Transverse colon (tissue), 4 donors: ENCODE results near the gene RCAN1.

ENCODE experiments used
- CTCF ChIP-seq, 5 experiments: fragments of 200-600 bp in 3 of 5; fragments of 450-650 bp in 2 of 5; sonication (generic) in 3 of 5; IDR thresholded peaks; 1 replicate in 2 of 5; 2 replicates in 3 of 5; pipeline ENCODE4 v1.5.1; 2016 to 2017; ENCODE audit warnings: antibody characterized with exemption in 5 of 5, inconsistent platforms in 3 of 5, mild to moderate bottlenecking in 2 of 5, moderate library complexity in 1 of 5
- EP300 ChIP-seq: sonication (generic); formaldehyde crosslinking; IDR thresholded peaks from one replicate; pipeline ENCODE4 v1.6.1; 2017; ENCODE audit warnings: antibody characterized with exemption, low read depth
- POLR2A ChIP-seq: fragments of 450-650 bp; IDR thresholded peaks from one replicate; pipeline ENCODE4 v1.6.1; 2016; ENCODE audit warnings: antibody characterized with exemption, mild to moderate bottlenecking, moderate library complexity
- POLR2AphosphoS5 ChIP-seq, 3 donors: sonication (generic); formaldehyde crosslinking; IDR thresholded peaks; one replicate each; pipeline ENCODE4 v1.6.1; 2016; ENCODE audit warnings: antibody characterized with exemption in 3 of 3

- TF ChIP-seq CTCF (IDR thresholded peaks at IDR 0.05), result no peak
- TF ChIP-seq POLR2AphosphoS5 (IDR thresholded peaks at IDR 0.05), result no peak
- no peak for TF ChIP-seq EP300
- no peak for TF ChIP-seq POLR2A
Observed at GRCh38 chr21:34609933-34610549, 4.9 kb downstream of the RCAN1 start.
